Retina (tissue), 1 donor: ENCODE measurements around the gene TEX19.

Source experiments
- DNase-seq: peaks from one replicate; pipeline ENCODE4 v3.0.0-alpha.2; 2016

The TEX19 gene, protein sequence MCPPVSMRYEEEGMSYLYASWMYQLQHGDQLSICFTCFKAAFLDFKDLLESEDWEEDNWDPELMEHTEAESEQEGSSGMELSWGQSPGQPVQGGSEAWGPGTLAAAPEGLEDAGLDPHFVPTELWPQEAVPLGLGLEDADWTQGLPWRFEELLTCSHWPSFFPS

DNA sequence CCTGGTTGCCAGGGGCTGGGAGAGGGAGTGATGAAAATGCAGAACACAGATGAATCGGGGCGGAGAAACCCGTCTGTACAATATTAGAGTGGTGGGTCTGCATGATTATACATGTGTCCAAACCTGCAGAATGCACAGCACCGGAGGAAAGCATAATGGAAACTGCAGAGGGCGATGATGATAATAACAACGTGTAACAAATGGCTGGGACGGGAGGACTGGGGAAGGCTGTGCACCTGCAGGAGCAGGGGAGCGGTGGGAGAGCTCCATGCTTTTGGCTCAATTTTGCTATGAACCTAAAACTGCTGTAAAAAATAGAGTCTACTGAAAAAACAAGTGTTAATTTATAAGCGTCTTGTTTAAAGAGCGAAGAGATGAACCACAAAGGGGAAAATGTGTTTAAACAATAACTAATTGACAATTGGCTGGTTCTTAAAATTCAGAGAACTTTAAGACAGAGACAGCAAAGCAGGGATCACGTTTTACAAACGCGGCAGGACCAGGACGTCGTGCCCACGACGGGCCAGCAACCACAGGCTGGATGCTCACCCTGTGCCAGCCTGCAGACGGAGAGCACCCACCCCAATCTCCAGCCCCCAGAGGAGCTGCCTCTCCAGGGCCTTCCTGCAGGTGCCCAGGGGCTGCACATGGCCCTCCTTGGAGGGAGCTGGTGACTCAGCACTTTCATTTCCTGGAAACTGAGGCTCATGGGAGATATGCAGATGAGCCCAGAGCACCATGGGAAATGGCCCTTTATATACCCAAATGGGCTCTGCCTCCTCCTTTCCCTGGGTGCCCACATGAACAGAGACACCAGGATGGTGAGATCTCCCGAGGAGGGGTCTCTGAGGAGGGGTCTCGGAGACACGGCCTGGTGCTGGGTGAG lies at the start of gene TEX19:
TSS of gene TEX19 (plus strand) at position 783 of the 886 bp plus-strand sequence. CDS start 2,904 bp downstream, outside the sequence.
- DNase-seq: no peak

DNA sequence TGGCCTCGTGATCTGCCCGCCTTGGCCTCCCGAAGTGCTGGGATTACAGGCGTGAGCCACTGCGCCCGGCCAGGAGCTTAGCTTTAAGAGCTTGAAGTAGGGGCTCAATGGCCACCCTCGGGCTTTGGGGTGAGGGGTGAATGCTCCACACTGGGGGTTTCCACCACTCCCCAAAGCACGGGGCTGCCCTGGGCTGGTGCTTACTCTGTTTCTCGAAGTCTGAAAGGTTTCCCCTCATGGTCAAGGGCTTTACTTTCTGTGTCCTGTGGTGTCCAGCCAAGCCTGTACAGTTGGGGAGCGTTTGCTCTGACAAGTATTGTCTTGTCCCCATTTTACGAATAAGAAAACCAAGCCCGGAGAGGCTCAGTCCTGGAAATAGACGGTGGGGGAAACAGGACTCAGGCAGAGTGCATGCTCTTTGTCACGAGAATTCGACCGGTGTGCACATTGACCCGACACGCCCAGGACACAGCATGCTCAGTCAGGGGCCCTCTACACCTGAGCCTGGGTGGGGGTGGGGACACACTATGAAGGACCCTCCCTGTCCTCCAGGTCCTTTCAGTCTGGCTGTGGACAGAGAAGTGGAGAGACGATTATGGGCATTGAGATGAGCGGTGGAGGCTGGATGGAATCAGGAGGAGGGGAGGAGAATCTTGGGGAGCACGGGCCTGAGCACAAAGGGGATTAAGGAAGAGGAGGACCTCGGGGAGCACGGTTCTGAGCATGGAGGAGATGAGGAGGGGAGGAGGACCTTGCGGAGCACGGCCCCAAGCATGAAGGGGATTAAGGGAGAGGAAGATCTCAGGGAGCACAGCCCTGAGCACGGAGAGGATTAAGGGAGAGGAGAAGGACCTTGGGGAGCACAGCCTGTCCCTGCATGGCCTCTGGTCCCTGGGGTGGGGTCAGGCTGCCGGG lies 49.1 kb upstream of the TEX19 start:
- no peak for DNase-seq

GRCh38 chr17:82310877-82311276 lies 48.2 kb upstream of the TEX19 start:
- DNase-seq: no peak

DNA sequence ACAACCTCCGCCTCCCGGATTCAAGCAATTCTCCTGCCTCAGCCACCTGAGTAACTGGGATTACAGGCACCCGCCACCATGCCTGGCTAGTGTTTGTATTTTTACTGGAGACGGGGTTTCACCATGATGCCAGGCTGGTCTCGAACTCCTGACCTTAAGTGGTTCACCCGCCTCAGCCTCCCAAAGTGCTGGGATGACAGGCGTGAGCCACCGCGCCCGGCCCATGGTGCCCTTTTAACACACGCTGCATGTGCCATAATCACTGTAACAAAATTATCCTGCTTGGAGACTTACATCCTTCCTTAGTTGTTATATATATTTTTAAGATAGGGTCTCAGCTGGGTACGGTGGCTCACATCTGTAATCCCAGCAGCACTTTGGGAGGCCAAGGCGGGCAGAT lies 47.1 kb upstream of the TEX19 start:
- DNase-seq: no peak

GRCh38 chr17:82313195-82314011 lies 45.6 kb upstream of the TEX19 start:
- no peak for DNase-seq

- no peak for DNase-seq
These were observed 44.9 kb upstream of the TEX19 start for GRCh38 chr17:82314012-82314726.

DNA sequence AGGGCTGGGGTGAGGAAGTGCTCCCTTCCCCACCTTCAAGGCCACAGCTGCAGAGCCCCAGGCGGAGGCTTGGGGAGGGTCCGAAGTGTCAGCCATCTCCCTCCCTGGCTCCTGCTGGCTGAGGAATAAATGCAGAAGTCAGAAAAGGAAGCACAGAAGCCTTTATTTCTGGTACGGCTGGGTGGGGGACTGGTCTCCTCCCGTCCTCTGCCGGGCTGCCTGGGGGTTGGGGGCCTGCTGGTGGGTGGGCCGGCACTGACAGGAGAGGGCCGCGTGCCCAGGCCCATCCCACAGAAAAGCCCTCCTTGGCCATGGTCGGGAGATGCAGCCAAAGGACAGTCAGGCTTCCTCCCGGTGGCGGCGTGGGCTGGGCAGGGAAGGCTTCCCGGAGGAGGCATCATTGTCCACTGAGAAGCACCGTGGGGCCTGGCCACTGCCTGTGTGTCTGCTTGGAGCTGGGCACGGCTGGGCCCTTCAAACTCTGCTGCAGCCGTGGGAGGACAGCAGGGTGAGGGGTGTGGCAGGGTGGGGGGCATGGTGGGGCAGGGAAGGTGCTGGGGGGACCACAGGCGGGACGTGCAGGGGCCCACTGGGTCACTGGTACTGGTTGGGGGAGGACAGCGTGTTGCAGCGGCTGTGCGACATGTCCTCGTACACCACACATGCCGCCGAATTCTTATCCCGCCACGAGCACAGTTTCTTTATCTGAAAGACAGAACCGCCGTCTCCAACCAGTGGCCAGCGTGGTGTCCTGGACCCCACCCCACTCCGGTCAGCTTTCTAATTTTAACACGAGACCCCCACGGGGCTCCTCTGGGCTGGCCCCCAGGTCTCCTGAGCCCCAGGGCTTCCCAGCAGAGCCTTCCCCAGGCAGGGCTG lies 44.1 kb upstream of the TEX19 start:
- no peak for DNase-seq

DNA sequence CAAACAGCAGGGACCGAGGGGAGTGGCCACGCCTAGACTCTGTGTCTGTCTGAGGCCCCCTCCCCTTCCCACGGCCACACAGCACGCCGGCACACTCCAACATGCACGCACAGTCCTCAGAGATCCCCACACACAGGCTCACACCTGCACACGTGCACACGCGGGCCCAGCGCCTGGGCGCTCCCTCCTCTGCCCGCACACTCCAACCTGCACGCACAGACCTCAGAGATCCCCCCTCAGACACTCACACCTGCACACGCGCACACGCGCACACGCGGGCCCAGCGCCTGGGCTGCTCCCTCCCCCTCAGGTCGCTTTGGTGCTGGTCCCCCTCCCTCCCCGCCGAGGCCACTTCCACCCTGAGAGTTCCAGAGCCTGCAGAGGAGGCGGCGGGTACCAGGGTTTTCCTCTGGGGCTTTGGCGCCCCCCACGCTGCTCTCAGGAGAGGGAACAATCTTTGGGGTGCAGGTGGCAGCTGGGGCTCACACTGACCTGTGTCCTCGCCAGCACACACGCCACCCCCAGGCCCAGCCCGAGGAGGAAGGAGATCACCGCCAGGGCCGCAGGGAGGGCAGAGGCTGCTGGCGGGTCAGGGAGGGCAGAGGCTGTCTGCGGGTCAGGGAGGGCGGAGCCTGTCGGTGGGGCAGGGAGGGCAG lies 43.2 kb upstream of the TEX19 start:
- no peak for DNase-seq

- no peak for DNase-seq
These were observed 42.2 kb upstream of the TEX19 start for GRCh38 chr17:82316651-82317393.

GRCh38 chr17:82317394-82318168 lies 41.5 kb upstream of the TEX19 start, which contains the start of gene CD7:
TSS of gene CD7 (minus strand) at chr17:82317608. CDS start at chr17:82317495, 113 bp downstream.
- no peak for DNase-seq

DNA sequence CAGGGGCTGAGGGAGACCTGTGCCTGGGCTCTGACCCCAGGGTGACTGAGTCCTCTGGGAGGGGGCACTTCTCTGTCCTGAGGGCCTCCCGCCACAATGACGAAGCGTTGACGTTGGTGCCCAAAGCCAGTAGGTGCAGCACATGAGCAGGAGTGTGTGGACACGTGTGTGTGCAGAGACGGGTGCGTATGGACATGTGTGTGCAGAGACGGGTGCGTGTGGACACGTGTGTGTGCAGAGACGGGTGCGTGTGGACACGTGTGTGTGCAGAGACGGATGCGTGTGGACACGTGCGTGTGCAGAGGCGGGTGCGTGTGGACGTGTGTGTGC lies 40.9 kb upstream of the TEX19 start:
- DNase-seq: no peak

DNA sequence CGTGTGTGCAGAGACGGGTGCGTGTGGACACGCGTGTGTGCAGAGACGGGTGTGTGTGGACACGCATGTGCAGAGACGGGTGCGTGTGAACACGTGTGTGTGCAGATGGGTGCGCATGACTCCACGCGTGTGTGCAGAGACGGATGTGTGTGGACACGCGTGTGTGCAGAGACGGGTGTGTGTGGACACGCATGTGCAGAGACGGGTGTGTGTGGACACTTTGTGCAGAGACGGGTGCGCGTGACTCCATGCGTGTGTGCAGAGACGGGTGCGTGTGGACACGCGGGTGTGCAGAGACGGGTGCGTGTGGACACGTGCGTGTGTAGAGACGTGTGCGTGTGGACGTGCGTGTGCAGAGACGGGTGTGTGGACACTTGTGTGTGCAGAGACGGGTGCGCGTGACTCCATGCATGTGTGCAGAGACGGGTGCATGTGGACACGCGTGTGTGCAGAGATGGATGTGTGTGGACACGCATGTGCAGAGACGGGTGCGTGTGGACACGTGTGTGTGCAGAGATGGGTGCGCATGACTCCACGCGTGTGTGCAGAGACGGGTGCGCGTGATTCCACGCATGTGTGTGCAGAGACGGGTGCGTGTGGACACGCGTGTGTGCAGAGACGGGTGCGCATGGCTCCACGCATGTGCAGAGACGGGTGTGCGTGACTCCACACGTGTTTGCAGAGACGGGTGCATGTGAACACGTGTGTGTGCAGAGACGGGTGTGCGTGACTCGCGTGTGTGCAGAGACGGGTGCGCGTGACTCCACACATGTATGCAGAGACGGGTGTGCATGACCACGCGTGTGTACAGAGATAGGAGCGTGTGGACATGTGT lies 40.1 kb upstream of the TEX19 start:
- DNase-seq: no peak

- DNase-seq: no peak
These were observed 39.4 kb upstream of the TEX19 start for GRCh38 chr17:82319619-82320062.

- DNase-seq: no peak
These were observed 38.8 kb upstream of the TEX19 start for GRCh38 chr17:82320140-82320840.

- DNase-seq: no peak
These were observed 37.8 kb upstream of the TEX19 start for GRCh38 chr17:82320956-82321927.
